MM.1S (cell line): ENCODE measurements around the gene FAM120AOS.

Experiments
- EZH2 ChIP-seq: fragments of 300-600 bp; sonication (generic); optimal IDR thresholded peaks from 2 replicates; pipeline ENCODE3; 2017; ENCODE audit warnings: low read depth, mild to moderate bottlenecking, antibody characterized with exemption, low read length, mixed read lengths
- EZH2phosphoT487 ChIP-seq: fragments of 300-600 bp; sonication (generic); IDR thresholded peaks from 2 replicates; pipeline ENCODE4 v1.6.1; 2018; ENCODE audit warnings: antibody characterized with exemption, low read length
- TF ChIP-seq, protein P1 (sequence below): fragments of 300-600 bp; sonication (generic); IDR thresholded peaks from 2 replicates; pipeline ENCODE4 v1.5.1; 2016; ENCODE audit warnings: antibody characterized with exemption, low read length, mixed read lengths

DNA sequence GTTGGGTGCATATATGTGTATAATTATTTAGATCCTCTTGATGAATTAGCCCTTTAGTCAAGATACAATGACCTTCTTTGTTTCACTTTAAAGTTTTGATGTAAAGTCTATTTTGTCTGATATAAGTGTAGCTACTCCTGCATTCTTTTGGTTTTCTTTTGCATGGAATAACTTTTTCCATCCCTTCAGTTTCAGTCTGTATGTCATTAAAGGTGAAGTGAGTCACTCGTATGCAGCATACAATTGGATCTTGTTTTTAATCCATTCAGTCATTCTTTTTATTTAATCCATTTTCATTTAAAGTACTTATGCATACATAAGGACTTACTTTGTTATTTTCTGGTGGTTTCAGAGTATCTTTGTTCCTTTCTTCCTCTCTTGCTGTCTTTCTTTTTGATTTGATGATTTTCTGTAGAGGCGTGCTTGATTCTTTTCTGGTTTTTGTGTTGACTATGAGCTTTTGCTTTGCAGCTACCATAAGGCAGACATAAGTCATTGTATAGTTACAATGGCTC is 38.1 kb downstream of the FAM120AOS start:
- TF ChIP-seq, protein P1, sequence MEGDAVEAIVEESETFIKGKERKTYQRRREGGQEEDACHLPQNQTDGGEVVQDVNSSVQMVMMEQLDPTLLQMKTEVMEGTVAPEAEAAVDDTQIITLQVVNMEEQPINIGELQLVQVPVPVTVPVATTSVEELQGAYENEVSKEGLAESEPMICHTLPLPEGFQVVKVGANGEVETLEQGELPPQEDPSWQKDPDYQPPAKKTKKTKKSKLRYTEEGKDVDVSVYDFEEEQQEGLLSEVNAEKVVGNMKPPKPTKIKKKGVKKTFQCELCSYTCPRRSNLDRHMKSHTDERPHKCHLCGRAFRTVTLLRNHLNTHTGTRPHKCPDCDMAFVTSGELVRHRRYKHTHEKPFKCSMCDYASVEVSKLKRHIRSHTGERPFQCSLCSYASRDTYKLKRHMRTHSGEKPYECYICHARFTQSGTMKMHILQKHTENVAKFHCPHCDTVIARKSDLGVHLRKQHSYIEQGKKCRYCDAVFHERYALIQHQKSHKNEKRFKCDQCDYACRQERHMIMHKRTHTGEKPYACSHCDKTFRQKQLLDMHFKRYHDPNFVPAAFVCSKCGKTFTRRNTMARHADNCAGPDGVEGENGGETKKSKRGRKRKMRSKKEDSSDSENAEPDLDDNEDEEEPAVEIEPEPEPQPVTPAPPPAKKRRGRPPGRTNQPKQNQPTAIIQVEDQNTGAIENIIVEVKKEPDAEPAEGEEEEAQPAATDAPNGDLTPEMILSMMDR: no peak
- TF ChIP-seq EZH2 (no peak), EZH2phosphoT487 (no peak)
